Panc1 (cell line): ENCODE results near the gene CREB5.

Experiments
- POLR2AphosphoS5 ChIP-seq: IDR thresholded peaks from 2 replicates; pipeline ENCODE4 v1.6.1; 2012; ENCODE audit warnings: mild to moderate bottlenecking, low read depth, low read length, moderate library complexity
- REST ChIP-seq, 2 experiments: IDR thresholded peaks; 2 replicates each; pipeline ENCODE4 v1.6.1; 2011 to 2012; ENCODE audit warnings: low read depth in 2 of 2, control low read depth in 1 of 2, low read length in 1 of 2, mild to moderate bottlenecking in 1 of 2, moderate library complexity in 1 of 2; ENCODE audit not compliant: insufficient read depth in 1 of 2
- TCF7L2 ChIP-seq: IDR thresholded peaks from 2 replicates; pipeline ENCODE4 v1.6.1; 2011; ENCODE audit warnings: mild to moderate bottlenecking, low read depth, low read length, inconsistent platforms

- TF ChIP-seq REST (IDR thresholded peaks at IDR 0.05; ENCODE audit: insufficient read depth in 1 of 2, low read depth in 2 of 2, low read length in 1 of 2): no peak
- TF ChIP-seq TCF7L2: no peak
- no peak for TF ChIP-seq POLR2AphosphoS5
Observed at GRCh38 chr7:28754027-28754426, 341.7 kb downstream of the CREB5 start.
